ENCODE results near the gene COL25A1. TPM values are rescaled to one million over a fixed set of nuclear protein-coding genes. Genes with fewer than 3 reads are reported as not detected.

Gene COL25A1
- total RNA-seq, 2 experiments from 2014 or later, result not detected

DNA sequence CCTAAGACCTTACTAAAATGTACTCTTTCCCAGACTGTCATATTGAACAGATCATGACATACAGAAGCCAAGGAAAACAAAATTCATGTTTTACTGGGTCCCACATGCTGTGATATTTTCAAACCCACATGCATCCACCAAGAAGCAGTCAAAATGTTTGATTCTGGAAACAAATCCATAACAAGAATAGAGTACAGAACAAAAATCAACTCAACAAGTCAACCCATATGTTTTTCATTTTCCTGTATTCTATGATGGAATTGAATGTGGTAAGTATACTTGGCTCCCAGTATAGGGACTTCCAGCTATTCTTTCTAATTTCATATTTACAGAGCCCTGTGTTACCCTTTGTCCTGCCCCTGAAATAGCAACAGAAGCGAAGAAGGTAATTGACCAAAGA lies 106.8 kb downstream of the COL25A1 start:
- Mint-ChIP-seq H3K27ac (no peak overlapping the region), H3K4me3 (no peak overlapping the region), H3K27me3 (peaks cover 3% of the 10 kb centered on the region), H3K4me1 (no peaks in the 10 kb centered on the region), H3K36me3 (ENCODE audit: low read depth) (no peaks in the 10 kb centered on the region), H3K9me3 (no peaks in the 10 kb centered on the region)
- ChIA-PET CTCF (no interaction called here), POLR2A (no interaction called here)
- no peak for DNase-seq

DNA sequence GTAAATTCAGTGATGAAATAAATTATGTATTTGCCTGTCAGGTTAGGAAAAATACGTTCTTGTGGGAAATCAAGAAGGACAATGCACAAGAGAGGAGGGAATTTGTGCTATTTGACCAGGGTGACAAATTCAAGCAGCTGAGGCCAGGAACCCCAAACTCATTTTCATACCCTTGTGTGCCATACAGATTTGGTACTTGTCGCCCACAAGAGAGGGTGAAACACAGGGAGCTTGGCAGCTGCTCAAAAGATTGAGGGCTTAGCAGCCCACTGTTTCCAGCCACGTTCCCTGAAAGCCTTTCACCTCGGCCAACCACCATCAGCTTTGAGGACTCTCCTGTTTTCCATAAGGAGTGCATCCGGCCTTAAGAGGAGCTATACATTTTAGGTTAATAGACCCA lies 111.2 kb downstream of the COL25A1 start:
- H3K27me3 Mint-ChIP-seq, result peaks cover 2% of the 10 kb centered on the region
- DNase-seq, result no peak
- H3K9me3 Mint-ChIP-seq, result no peaks in the 10 kb centered on the region
- CTCF ChIA-PET, result no interaction called here
- POLR2A ChIA-PET, result no interaction called here
- H3K4me3 Mint-ChIP-seq, result no peak overlapping the region
- no peaks in the 10 kb centered on the region for H3K36me3 Mint-ChIP-seq (ENCODE audit: low read depth)
- no peak overlapping the region for H3K27ac Mint-ChIP-seq
- no peaks in the 10 kb centered on the region for H3K4me1 Mint-ChIP-seq

DNA sequence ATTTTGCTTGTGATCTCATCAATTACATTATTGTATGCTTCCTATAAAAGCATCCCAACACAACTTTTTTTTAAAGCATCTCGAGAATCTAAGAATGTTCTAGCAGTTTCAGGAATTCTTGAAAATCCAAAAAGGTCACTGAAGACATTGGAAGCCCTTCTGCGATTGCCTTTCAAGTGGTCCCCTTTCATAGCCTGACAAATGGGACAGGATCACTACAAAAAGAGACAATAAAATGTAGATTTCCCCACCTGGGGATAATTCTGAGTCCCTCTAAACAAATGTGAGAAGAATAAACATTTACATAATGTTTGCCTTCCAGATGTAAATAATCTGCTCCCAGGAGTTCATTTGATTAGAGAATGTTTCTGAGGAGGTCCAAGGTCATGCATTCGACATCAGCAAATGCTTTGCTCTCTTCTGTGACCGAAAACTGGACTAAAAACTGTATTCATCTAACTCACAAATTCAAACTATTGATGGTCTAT lies 116.0 kb downstream of the COL25A1 start:
- ChIA-PET POLR2A (no interaction called here), CTCF (no interaction called here)
- Mint-ChIP-seq H3K9me3 (no peaks in the 10 kb centered on the region), H3K27me3 (peaks cover 4% of the 10 kb centered on the region), H3K36me3 (ENCODE audit: low read depth) (no peaks in the 10 kb centered on the region), H3K4me1 (no peaks in the 10 kb centered on the region), H3K4me3 (no peak overlapping the region), H3K27ac (no peak overlapping the region)
- no peak for DNase-seq

DNA sequence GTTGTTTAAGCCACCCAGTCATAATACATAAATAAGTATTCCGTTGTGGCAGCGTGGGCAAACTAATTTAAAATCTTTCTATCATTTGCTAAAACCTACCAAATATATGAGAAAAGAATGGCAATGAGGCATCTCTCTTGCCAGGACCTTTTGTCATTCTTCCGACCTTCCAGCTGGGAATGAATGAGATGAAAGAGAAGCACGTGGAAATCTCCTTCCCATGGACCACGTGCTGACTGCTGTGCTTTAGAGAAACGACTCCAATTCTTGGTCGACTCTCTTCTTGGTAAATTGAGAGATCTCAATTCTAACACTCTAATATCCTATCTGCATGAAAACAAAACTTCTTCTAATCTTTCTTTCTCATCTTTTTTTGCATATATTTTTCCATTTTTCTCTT lies 116.5 kb downstream of the COL25A1 start:
- no peaks in the 10 kb centered on the region for H3K9me3 Mint-ChIP-seq
- POLR2A ChIA-PET, result no interaction called here
- no peaks in the 10 kb centered on the region for H3K4me1 Mint-ChIP-seq
- CTCF ChIA-PET, result no interaction called here
- H3K36me3 Mint-ChIP-seq (ENCODE audit: low read depth), result no peaks in the 10 kb centered on the region
- no peak overlapping the region for H3K4me3 Mint-ChIP-seq
- H3K27me3 Mint-ChIP-seq, result peaks cover 6% of the 10 kb centered on the region
- no peak for DNase-seq
- no peak overlapping the region for H3K27ac Mint-ChIP-seq

DNA sequence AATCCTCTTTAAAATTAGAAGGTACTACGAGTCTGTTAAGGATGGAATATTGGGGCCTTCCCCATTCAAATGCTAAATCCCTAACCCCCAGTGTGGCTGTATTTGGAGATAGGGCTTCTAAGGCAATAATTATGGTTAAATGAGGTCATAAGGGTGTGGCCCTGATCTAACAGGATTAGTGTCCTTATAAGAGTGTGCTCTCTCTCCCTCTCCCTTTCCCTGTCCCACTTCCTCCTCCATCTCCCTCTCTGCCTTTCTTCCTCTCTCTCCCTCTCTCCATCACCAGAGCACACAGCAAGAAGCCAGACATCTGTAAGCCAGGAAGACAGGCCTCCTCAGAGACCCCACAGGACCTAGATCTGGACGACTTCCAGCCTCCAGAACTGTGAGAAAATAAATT lies 116.9 kb downstream of the COL25A1 start:
- CTCF ChIA-PET, result no interaction called here

DNA sequence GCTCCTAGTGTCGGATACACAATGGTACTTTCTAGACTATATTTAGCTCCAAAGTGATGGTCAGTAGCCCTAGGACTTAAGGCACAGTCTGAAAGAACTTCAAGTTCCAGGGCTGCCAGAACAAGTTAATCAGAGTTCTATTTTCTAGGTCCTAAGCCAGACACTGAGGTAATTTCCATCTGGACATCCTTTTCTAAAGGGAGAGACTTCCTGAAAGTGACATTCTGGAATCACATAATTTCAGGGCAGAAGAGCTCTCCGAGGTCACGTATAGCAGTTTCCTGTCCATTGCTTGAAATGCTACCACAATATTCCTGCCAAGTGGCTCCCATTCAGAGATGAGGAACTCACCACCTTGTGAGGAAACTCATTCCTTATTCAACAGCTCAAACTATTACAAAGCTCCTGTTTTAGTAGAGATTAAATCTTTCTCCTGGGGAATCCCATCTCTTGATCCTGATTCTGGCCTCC lies 117.9 kb downstream of the COL25A1 start:
- DNase-seq, result no peak
- H3K27ac Mint-ChIP-seq, result no peak overlapping the region
- ChIA-PET CTCF (interaction anchor here (0.7 kb wide), 1 partner anchor 337 kb away, joined by 3 read pairs; no protein-coding TSS in a partner anchor), POLR2A (no interaction called here)
- no peaks in the 10 kb centered on the region for H3K4me1 Mint-ChIP-seq
- H3K36me3 Mint-ChIP-seq (ENCODE audit: low read depth), result no peaks in the 10 kb centered on the region
- peaks cover 10% of the 10 kb centered on the region for H3K27me3 Mint-ChIP-seq
- H3K4me3 Mint-ChIP-seq, result no peak overlapping the region
- no peaks in the 10 kb centered on the region for H3K9me3 Mint-ChIP-seq

More for the DNA sequence above, 116.9 kb downstream of the COL25A1 start:
- Mint-ChIP-seq H3K27me3 (peaks cover 7% of the 10 kb centered on the region), H3K4me3 (no peak overlapping the region), H3K36me3 (ENCODE audit: low read depth) (no peaks in the 10 kb centered on the region), H3K9me3 (no peaks in the 10 kb centered on the region), H3K4me1 (no peaks in the 10 kb centered on the region), H3K27ac (no peak overlapping the region)
- POLR2A ChIA-PET, result no interaction called here
- DNase-seq, result no peak

DNA sequence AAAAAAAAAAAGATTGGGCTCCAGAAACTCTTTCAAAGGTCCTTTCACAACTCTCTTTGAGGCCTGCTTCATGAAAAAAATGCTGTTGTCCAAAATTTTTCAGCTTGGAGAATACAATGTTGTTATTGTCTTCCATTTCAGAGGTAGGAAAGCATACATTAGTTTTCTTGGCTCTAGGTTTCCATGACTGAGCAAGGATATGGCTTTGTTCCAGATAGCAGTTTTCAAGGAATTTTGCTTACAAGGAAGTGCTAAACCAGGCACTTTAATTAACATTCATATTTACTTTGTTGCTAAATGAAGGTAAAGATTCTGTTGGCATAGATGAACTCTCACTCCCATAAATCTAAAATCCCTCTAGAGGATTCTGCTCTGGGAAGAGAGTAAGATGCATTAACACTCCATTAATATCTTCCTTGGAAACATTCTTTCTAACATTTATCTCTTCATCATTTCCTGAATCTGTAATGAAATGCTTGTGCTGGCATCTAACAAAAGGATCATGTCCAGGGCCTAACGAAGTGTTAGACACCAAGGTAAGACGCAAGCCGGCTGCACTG lies 118.4 kb downstream of the COL25A1 start:
- CTCF ChIA-PET, result interaction anchor here (0.7 kb wide), 1 partner anchor 336 kb away, joined by 3 read pairs; no protein-coding TSS in a partner anchor
- Mint-ChIP-seq H3K4me3 (no peak overlapping the region), H3K36me3 (ENCODE audit: low read depth) (no peaks in the 10 kb centered on the region), H3K4me1 (no peaks in the 10 kb centered on the region), H3K9me3 (no peaks in the 10 kb centered on the region), H3K27ac (no peak overlapping the region), H3K27me3 (peaks cover 13% of the 10 kb centered on the region)
- POLR2A ChIA-PET, result no interaction called here
- DNase-seq, result no peak

DNA sequence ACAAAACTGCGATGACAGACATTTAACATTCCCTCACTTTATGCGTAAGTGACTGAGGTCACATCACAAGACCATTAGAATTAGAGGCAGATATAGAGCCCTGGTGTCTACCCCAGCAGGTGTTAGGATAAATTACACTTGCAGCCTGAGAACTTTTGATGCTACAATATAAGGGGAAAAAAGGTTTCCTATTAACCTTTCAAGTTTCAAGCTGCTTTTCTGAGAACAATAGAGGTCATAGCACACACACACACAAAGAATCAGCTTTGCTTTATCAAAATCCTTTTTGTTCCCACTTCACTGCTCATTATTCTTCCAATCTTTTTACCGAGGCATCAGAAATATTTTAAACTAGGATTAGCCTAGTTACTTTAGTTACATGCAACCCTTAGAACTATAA lies 119.8 kb downstream of the COL25A1 start:
- H3K4me1 Mint-ChIP-seq, result no peaks in the 10 kb centered on the region
- DNase-seq, result no peak
- no peaks in the 10 kb centered on the region for H3K36me3 Mint-ChIP-seq (ENCODE audit: low read depth)
- peaks cover 11% of the 10 kb centered on the region for H3K27me3 Mint-ChIP-seq
- POLR2A ChIA-PET, result no interaction called here
- CTCF ChIA-PET, result no interaction called here
- H3K9me3 Mint-ChIP-seq, result no peaks in the 10 kb centered on the region
- H3K4me3 Mint-ChIP-seq, result no peak overlapping the region
- H3K27ac Mint-ChIP-seq, result no peak overlapping the region

DNA sequence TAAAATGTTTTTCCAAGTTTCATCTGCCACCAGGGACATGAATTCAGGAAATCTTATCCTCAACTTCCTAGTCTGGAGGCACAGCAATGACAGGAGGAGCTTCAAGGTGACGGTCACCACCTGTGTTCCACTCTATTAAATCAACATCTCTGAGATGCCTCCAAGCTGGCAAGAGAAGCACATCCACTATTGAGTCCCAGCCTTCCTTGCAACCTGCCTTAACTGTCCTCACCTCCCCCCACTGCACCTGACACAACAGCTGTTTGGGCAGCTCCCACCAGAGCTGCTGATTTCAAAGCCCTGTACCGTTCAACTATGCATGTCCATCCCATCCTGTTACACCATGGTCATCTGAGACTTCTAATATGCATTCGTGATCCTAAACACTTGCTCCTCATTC lies 123.4 kb downstream of the COL25A1 start:
- ChIA-PET POLR2A (no interaction called here), CTCF (interaction anchor here (0.7 to 1.5 kb wide), 2 partner anchors 10 to 510 kb away, joined by 3 to 4 read pairs; no protein-coding TSS in a partner anchor)
- DNase-seq, result no peak
- H3K27ac Mint-ChIP-seq, result no peak overlapping the region
- H3K4me1 Mint-ChIP-seq, result no peaks in the 10 kb centered on the region
- H3K9me3 Mint-ChIP-seq, result no peaks in the 10 kb centered on the region
- no peak overlapping the region for H3K4me3 Mint-ChIP-seq
- H3K27me3 Mint-ChIP-seq, result peaks cover 9% of the 10 kb centered on the region
- H3K36me3 Mint-ChIP-seq (ENCODE audit: low read depth), result no peaks in the 10 kb centered on the region

DNA sequence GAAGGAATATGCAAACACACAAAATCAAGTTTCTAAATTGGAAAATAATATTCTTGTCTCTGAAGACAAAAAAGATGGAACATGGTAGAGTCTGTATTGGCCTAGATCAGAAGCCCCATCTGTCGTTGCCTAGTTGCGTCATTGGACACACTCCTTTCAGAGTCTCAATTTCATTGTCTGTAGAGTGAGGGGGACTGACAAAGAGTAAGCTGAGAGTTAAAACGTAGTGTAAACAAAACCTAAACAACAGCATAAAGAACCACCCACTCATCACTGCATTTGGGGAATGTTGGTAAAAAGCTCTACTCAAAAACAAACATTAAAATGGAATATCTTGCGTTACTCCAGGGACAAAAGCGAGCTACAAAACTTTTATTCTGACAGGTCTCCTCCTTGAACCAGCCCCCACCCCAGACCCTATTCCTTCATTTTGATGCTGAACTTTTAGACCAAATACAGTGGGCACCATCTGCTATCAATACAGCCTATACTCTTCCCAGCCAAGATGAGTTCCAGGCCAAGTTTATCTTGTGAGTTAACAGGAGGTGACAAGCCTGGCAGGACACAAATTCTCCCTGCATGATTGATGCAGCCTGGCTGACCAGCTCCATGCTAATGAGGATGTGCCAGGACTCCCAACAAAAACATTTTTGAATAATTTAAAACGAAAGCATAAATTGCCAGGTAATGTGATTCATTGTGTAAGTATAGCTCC lies 125.2 kb downstream of the COL25A1 start:
- ChIA-PET POLR2A (no interaction called here), CTCF (no interaction called here)
- Mint-ChIP-seq H3K36me3 (ENCODE audit: low read depth) (no peaks in the 10 kb centered on the region), H3K27ac (no peak overlapping the region), H3K9me3 (no peaks in the 10 kb centered on the region), H3K4me1 (no peaks in the 10 kb centered on the region), H3K4me3 (no peak overlapping the region), H3K27me3 (peaks cover 9% of the 10 kb centered on the region)
- DNase-seq, result no peak

DNA sequence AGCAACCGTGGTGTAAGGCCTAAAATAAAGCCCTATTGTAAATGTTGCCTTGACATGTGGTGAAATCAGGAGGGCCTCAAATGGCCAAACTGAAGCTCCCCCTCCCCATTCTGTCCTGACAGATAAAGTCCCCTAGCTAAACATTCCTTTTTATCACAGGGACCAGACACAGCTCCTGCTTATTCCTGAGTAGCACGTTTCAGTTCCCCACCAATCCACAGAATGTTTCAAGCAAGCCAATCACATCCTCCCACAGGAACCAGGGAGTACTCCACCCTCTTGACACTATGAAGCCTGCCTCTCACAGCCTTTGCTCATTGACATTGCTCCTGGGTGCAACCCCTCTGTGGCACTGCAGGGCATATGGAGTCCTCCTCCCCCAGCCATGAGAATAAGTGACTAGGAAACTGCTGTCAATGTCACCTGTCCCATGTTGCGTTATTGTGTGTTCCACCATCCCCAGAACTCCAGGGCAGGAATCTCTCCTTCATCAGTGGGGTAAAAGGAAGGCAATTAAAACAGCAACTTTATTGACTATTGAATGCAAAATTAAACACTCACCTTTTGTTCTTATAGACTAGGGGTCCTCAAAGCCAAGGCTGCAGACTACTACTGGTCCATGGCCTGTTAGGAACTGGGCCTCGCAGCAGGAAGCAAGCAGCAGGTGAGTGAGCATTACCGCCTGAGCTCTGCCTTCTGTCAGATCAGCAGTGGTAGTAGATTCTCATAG lies 128.1 kb downstream of the COL25A1 start:
- Mint-ChIP-seq H3K27me3 (peaks cover 6% of the 10 kb centered on the region), H3K4me3 (no peak overlapping the region), H3K9me3 (no peaks in the 10 kb centered on the region), H3K4me1 (no peaks in the 10 kb centered on the region), H3K27ac (no peak overlapping the region), H3K36me3 (ENCODE audit: low read depth) (no peaks in the 10 kb centered on the region)
- DNase-seq, result no peak
- ChIA-PET CTCF (no interaction called here), POLR2A (no interaction called here)

DNA sequence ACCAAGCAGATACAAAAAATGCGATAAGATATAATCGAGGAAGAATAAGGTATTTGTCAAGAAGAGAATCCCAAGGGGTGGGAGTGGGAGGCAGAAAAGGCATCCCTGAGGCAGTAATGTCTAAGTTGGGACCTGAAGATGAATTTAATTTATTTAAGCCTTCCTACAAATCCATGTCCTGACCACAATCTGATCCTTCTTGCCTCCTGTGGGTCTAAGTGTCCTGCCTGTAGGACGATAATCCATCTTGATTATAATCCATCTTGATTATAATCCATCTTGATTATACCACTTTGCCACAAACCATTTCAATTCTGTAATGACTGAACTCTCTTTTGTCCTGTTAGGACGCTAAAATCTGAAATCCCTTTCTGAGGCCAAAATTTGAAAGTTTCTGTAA lies 130.2 kb downstream of the COL25A1 start:
- Mint-ChIP-seq H3K4me3 (no peak overlapping the region), H3K4me1 (no peaks in the 10 kb centered on the region), H3K27ac (no peak overlapping the region), H3K9me3 (no peaks in the 10 kb centered on the region), H3K27me3 (peaks cover 10% of the 10 kb centered on the region), H3K36me3 (ENCODE audit: low read depth) (no peaks in the 10 kb centered on the region)
- CTCF ChIA-PET, result no interaction called here
- DNase-seq, result no peak
- POLR2A ChIA-PET, result no interaction called here

DNA sequence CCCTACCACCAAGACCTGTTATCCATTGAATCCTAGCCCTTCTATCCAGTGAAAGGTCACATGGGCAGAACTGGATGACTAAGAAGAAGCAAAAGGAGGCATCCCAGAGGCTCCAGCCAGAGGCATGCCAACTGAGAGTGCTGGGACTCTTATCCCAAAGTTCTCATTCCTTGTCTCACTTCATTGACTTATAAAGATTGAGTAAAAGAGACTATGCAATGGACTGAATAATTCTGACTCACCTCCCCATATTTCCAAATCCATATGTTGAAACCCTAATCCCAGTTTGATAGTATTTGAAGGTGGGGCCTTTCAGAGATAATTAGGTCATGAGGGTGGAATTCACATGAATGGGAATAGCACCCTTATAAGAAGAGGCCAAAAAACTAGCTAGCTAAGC lies 131.4 kb downstream of the COL25A1 start:
- POLR2A ChIA-PET, result no interaction called here
- H3K4me3 Mint-ChIP-seq, result no peak overlapping the region
- peaks cover 17% of the 10 kb centered on the region for H3K27me3 Mint-ChIP-seq
- H3K9me3 Mint-ChIP-seq, result no peaks in the 10 kb centered on the region
- CTCF ChIA-PET, result no interaction called here
- no peak for DNase-seq
- no peaks in the 10 kb centered on the region for H3K4me1 Mint-ChIP-seq
- no peaks in the 10 kb centered on the region for H3K36me3 Mint-ChIP-seq (ENCODE audit: low read depth)
- H3K27ac Mint-ChIP-seq, result no peak overlapping the region
